Glutamatergic neuron (in vitro differentiated cells): Measurements from ENCODE around the gene ABCF3. TPM values are rescaled to one million over a fixed set of nuclear protein-coding genes. Genes with fewer than 3 reads are reported as not detected.

Experiments
- DNase-seq: peaks from one replicate; pipeline ENCODE4 v3.0.0; 2022
- H3K27ac Mint-ChIP-seq: one replicate; pipeline ENCODE4 v1.8.0; 2020; ENCODE audit warnings: mild to moderate bottlenecking, mixed read lengths, inconsistent platforms; ENCODE audit not compliant: unreplicated experiment
- H3K27me3 Mint-ChIP-seq: one replicate; pipeline ENCODE4 v1.8.0; 2020; ENCODE audit warnings: mild to moderate bottlenecking, moderate library complexity, mixed read lengths, inconsistent platforms; ENCODE audit not compliant: unreplicated experiment
- H3K36me3 Mint-ChIP-seq: one replicate; pipeline ENCODE4 v1.8.0; 2020; ENCODE audit warnings: mild to moderate bottlenecking, mixed read lengths, inconsistent platforms; ENCODE audit not compliant: unreplicated experiment
- H3K4me1 Mint-ChIP-seq: one replicate; pipeline ENCODE4 v1.8.0; 2020; ENCODE audit warnings: mild to moderate bottlenecking, low read depth, mixed read lengths, inconsistent platforms; ENCODE audit not compliant: unreplicated experiment
- H3K4me3 Mint-ChIP-seq: one replicate; pipeline ENCODE4 v1.8.0; 2020; ENCODE audit warnings: mild to moderate bottlenecking, mixed read lengths, inconsistent platforms; ENCODE audit not compliant: unreplicated experiment
- H3K9me3 Mint-ChIP-seq: one replicate; pipeline ENCODE4 v1.8.0; 2020; ENCODE audit warnings: mild to moderate bottlenecking, moderate library complexity, mixed read lengths, inconsistent platforms; ENCODE audit not compliant: unreplicated experiment
- long read RNA-seq: library from polyadenylated mRNA; unstranded; transcript quantifications from one replicate; pipeline ENCODE4 v2.0.0, GENCODE V29; 2020; ENCODE audit not compliant: unreplicated experiment
- total RNA-seq: library from RNA; stranded (reverse); fragmentation: NEBNext Ultra II Directional; extraction: Animal tissue kit (Norgen Biotek cat#: 25700); gene quantifications from one replicate; pipeline ENCODE4 v1.2.1, GENCODE V29; 2021; ENCODE audit not compliant: unreplicated experiment
- TF ChIP-seq, protein P1 (sequence below): fragments of 200-600 bp; sonication (generic); IDR thresholded peaks from one replicate; pipeline ENCODE4 v1.5.0; 2021; ENCODE audit not compliant: partially characterized antibody, unreplicated experiment

Gene ABCF3, protein sequence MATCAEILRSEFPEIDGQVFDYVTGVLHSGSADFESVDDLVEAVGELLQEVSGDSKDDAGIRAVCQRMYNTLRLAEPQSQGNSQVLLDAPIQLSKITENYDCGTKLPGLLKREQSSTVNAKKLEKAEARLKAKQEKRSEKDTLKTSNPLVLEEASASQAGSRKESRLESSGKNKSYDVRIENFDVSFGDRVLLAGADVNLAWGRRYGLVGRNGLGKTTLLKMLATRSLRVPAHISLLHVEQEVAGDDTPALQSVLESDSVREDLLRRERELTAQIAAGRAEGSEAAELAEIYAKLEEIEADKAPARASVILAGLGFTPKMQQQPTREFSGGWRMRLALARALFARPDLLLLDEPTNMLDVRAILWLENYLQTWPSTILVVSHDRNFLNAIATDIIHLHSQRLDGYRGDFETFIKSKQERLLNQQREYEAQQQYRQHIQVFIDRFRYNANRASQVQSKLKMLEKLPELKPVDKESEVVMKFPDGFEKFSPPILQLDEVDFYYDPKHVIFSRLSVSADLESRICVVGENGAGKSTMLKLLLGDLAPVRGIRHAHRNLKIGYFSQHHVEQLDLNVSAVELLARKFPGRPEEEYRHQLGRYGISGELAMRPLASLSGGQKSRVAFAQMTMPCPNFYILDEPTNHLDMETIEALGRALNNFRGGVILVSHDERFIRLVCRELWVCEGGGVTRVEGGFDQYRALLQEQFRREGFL
- 87.9 TPM for total RNA-seq
- long read RNA-seq, transcript ABCF3-203 (21 exons, 2,624 nt) = major isoform, 16 of 19 reads
- long read RNA-seq, partial matches to known transcripts = 0 of 19 reads
- long read RNA-seq, other reads (novel, unspliced or antisense) = 3 of 19 reads

DNA sequence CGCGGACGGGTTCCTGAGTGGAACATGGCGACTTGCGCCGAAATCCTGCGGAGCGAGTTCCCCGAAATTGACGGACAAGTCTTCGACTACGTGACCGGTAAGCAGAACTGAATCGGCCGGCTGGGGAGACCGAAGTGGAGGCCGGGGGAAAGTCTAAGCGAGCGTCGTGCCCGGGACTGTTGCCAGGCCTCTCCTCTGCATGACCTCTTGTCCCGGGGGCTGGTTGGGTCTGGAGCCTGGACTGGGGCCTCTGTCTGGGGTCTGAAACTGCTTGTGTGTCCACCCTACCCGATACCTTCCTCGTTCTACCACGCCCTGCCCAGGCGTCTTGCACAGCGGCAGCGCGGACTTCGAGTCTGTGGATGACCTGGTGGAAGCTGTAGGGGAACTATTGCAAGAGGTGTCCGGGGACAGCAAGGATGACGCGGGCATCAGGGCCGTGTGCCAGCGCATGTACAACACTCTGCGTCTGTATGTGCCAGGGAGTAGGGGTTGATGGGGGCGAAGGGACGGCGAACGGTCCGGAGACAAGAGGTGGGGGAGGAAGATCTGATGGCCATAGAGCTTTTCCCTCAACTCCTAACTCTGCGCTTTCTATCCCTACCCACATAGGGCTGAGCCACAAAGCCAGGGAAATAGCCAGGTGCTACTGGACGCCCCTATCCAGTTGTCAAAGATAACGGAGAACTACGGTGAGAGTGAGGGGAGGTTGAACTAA, at the start of gene ABCF3:
ABCF3 (plus strand) TSS at position 16 of the 718 bp plus-strand sequence; CDS start at position 25, 9 bp downstream.
- no peak for DNase-seq
- Mint-ChIP-seq H3K4me1 (peaks cover 13% of the 10 kb centered on the region), H3K4me3 (peak within 1 kb of the TSS; percentile 99), H3K9me3 (peaks cover 9% of the 10 kb centered on the region), H3K27me3 (peaks cover 3% of the 10 kb centered on the region), H3K36me3 (peaks cover 4% of the 10 kb centered on the region), H3K27ac (peak within 1 kb of the TSS; percentile 96)
- TF ChIP-seq, protein P1, sequence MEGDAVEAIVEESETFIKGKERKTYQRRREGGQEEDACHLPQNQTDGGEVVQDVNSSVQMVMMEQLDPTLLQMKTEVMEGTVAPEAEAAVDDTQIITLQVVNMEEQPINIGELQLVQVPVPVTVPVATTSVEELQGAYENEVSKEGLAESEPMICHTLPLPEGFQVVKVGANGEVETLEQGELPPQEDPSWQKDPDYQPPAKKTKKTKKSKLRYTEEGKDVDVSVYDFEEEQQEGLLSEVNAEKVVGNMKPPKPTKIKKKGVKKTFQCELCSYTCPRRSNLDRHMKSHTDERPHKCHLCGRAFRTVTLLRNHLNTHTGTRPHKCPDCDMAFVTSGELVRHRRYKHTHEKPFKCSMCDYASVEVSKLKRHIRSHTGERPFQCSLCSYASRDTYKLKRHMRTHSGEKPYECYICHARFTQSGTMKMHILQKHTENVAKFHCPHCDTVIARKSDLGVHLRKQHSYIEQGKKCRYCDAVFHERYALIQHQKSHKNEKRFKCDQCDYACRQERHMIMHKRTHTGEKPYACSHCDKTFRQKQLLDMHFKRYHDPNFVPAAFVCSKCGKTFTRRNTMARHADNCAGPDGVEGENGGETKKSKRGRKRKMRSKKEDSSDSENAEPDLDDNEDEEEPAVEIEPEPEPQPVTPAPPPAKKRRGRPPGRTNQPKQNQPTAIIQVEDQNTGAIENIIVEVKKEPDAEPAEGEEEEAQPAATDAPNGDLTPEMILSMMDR = no peak

GRCh38 chr3:184140436-184140835, 45.6 kb upstream of the ABCF3 start:
- peaks cover 2% of the 10 kb centered on the region for H3K27me3 Mint-ChIP-seq
- no peak for DNase-seq
- H3K4me1 Mint-ChIP-seq = peaks cover 9% of the 10 kb centered on the region
- H3K4me3 Mint-ChIP-seq = no peak overlapping the region
- H3K9me3 Mint-ChIP-seq = peaks cover 4% of the 10 kb centered on the region
- H3K27ac Mint-ChIP-seq = no peak overlapping the region
- TF ChIP-seq, protein P1 = no peak
- no peaks in the 10 kb centered on the region for H3K36me3 Mint-ChIP-seq

DNA sequence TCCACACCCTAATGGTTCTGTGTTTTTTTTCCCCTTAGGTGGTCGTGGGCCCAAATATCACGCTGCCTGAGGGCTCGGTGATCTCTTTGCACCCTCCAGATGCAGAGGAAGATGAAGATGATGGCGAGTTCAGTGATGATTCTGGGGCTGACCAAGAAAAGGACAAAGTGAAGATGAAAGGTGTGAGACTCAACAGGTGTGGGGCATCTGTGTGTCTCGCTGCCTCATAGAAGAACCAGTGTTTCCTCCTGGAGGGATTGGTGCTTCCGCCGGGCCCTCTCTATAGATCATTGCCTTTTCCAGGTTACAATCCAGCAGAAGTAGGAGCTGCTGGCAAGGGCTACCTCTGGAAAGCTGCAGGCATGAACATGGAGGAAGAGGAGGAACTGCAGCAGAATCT, 43.8 kb upstream of the ABCF3 start:
- DNase-seq = no peak
- peaks cover 2% of the 10 kb centered on the region for H3K27me3 Mint-ChIP-seq
- H3K9me3 Mint-ChIP-seq = peaks cover 2% of the 10 kb centered on the region
- no peak overlapping the region for H3K4me3 Mint-ChIP-seq
- TF ChIP-seq, protein P1 = no peak
- no peak overlapping the region for H3K27ac Mint-ChIP-seq
- H3K36me3 Mint-ChIP-seq = no peaks in the 10 kb centered on the region
- peaks cover 4% of the 10 kb centered on the region for H3K4me1 Mint-ChIP-seq

- peaks cover 2% of the 10 kb centered on the region for H3K27me3 Mint-ChIP-seq
- TF ChIP-seq, protein P1 = no peak
- no peaks in the 10 kb centered on the region for H3K36me3 Mint-ChIP-seq
These were observed 42.7 kb upstream of the ABCF3 start for GRCh38 chr3:184143327-184143726.

More at GRCh38 chr3:184143327-184143726, 42.7 kb upstream of the ABCF3 start:
- Mint-ChIP-seq H3K4me1 (peaks cover 2% of the 10 kb centered on the region), H3K27ac (no peak overlapping the region), H3K4me3 (no peak overlapping the region), H3K9me3 (peaks cover 2% of the 10 kb centered on the region)
- no peak for DNase-seq
